ENCODE measurements around the gene FNDC3A. TPM values are rescaled to one million over a fixed set of nuclear protein-coding genes. Genes with fewer than 3 reads are reported as not detected.

FNDC3A gene
- total and polyA plus RNA-seq, 9 of the 15 experiments (the other 6 are each of a cell fraction or from before 2014, with no cell fraction given) = 4.1 to 22.0 (median 13.5) TPM

- Histone ChIP-seq H3K9ac (ENCODE audit: insufficient read depth in 1 of 2, low read depth in 2 of 2, low read length in 2 of 2) (no peak overlapping the region), H3K27me3 (ENCODE audit: control insufficient read depth in 2 of 2, insufficient read depth in 2 of 2, low read length in 2 of 2) (no peaks in the 10 kb centered on the region), H3K9me1 (ENCODE audit: control insufficient read depth, insufficient read depth, low read length) (no peaks in the 10 kb centered on the region), H3K79me2 (ENCODE audit: control insufficient read depth, insufficient read depth, low read length) (no peaks in the 10 kb centered on the region), H3K4me3 (no peak overlapping the region), H3K27ac (ENCODE audit: extremely low read depth, low read depth, low read length) (no peak overlapping the region), H2AFZ (ENCODE audit: low read depth, low read length) (no peak overlapping the region), H3K36me3 (ENCODE audit: control insufficient read depth, insufficient read depth, low read length) (peaks cover 38% of the 10 kb centered on the region; the same call in 2 of the 3 replicates), H4K20me1 (replicated peaks; ENCODE audit: control insufficient read depth, insufficient read depth, low read length) (no peaks in the 10 kb centered on the region), H3K9me3 (replicated peaks; ENCODE audit: control insufficient read depth, insufficient read depth, low read depth, low read length) (no peaks in the 10 kb centered on the region), H3K4me2 (ENCODE audit: insufficient read depth, low read length) (no peak overlapping the region), H3K4me1 (replicated peaks in 1 of 2; ENCODE audit: control insufficient read depth in 2 of 2, insufficient read depth in 2 of 2, low read length in 2 of 2) (no peaks in the 10 kb centered on the region)
- in situ Hi-C loops (cut with MboI) (no loop called here), intact Hi-C loops (cut with micrococcal nuclease) (no loop called here)
- CTCF ChIA-PET (ENCODE audit: low intra/inter-chr PET ratio) = no interaction called here
- 80% methylated on average over 1 of the region's 1 CpG for WGBS (ENCODE audit: insufficient coverage, low coverage, missing lambda C conversion rate)
- FAIRE-seq (no peak), ATAC-seq (no peak), DNase-seq (ENCODE audit: extremely low read depth in 1 of 4, low spot score in 3 of 4) (no peak)
- BruUV-seq (replicated peaks) = no TSS peak
- POLR2A ChIA-PET = no interaction called here
- TF ChIP-seq ZNF146 (CRISPR knock-in tag; IDR thresholded peaks at IDR 0.05; ENCODE audit: unreplicated experiment) = no peak
- TF ChIP-seq, protein P1, sequence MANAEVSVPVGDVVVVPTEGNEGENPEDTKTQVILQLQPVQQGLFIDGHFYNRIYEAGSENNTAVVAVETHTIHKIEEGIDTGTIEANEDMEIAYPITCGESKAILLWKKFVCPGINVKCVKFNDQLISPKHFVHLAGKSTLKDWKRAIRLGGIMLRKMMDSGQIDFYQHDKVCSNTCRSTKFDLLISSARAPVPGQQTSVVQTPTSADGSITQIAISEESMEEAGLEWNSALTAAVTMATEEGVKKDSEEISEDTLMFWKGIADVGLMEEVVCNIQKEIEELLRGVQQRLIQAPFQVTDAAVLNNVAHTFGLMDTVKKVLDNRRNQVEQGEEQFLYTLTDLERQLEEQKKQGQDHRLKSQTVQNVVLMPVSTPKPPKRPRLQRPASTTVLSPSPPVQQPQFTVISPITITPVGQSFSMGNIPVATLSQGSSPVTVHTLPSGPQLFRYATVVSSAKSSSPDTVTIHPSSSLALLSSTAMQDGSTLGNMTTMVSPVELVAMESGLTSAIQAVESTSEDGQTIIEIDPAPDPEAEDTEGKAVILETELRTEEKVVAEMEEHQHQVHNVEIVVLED (CRISPR knock-in tag; IDR thresholded peaks at IDR 0.05) = no peak
- no peak for TF ChIP-seq ZNF224 (CRISPR knock-in tag; IDR thresholded peaks at IDR 0.05)
- no peak for TF ChIP-seq ZNF263 (CRISPR knock-in tag; IDR thresholded peaks at IDR 0.05; ENCODE audit: borderline replicate concordance)
- no peak for TF ChIP-seq TAF15 (IDR thresholded peaks at IDR 0.05; ENCODE audit: low read depth, low read length)
- TF ChIP-seq PTBP1 (IDR thresholded peaks at IDR 0.05; ENCODE audit: low read depth, low read length) = no peak
These were observed 208.1 kb downstream of the FNDC3A start for GRCh38 chr13:49183672-49184325.
